Fibroblast of the conjunctiva (primary cell): ENCODE measurements around the gene GPAT2.
"Not testable (repeated sequence)": the region's sequence is repeated elsewhere in the genome, so short reads cannot be mapped to it uniquely, and the experiment has no call there.

Experiments used
- DNase-seq: peaks from one replicate; pipeline ENCODE4 v3.0.0-alpha.2; 2010; ENCODE audit warnings: low read depth

Gene GPAT2

GRCh38 chr2:96034792-96035191 is at the start of gene GPAT2:
TSS of gene GPAT2 (minus strand) at chr2:96034916. CDS start at chr2:96032359, 2,557 bp downstream.
- DNase-seq, result not testable (repeated sequence)

GRCh38 chr2:96083989-96084857 is 49.5 kb upstream of the GPAT2 start:
- no peak for DNase-seq

DNA sequence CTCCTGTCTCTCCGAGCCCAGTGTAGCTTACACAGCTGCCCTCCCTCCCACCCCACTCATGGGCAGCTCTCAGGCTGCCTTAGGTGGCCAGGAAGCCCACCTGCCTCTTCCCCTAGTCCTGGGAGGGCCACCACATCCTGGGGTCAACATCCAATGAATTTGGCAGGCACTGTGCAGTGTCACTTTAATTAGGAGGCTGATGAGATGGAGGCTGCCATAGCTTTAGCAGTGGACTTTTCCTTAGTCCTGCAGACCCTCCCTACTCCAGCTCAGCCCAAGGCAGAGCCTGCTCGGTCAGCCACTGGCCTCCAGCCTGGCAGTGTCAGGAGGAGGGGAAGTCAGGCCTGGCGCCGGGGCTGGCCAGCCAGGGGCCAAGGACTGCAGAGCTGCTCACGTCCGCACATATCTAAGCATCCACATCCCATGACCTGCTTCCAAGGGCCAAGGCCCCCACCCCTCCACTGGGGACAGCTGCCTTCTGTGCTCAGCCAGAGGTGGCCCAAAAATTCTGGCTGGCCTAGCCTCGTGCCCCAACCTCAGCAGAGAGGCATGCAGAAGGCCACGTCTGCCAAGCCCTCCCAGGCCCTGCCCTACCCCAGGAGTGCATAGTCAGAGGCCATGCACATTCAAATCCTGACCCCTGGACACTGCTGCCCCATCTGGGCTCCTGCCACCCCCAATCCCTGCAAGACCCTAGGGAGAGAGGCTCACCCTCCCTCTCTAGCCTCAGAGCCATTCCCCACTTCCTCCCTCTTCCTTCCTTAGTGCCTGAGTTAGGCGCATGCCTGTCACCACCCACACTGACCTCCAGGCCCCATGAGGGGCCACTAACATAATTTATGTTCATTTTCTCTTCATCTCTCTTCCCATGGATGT is 48.6 kb upstream of the GPAT2 start:
- DNase-seq, result no peak

DNA sequence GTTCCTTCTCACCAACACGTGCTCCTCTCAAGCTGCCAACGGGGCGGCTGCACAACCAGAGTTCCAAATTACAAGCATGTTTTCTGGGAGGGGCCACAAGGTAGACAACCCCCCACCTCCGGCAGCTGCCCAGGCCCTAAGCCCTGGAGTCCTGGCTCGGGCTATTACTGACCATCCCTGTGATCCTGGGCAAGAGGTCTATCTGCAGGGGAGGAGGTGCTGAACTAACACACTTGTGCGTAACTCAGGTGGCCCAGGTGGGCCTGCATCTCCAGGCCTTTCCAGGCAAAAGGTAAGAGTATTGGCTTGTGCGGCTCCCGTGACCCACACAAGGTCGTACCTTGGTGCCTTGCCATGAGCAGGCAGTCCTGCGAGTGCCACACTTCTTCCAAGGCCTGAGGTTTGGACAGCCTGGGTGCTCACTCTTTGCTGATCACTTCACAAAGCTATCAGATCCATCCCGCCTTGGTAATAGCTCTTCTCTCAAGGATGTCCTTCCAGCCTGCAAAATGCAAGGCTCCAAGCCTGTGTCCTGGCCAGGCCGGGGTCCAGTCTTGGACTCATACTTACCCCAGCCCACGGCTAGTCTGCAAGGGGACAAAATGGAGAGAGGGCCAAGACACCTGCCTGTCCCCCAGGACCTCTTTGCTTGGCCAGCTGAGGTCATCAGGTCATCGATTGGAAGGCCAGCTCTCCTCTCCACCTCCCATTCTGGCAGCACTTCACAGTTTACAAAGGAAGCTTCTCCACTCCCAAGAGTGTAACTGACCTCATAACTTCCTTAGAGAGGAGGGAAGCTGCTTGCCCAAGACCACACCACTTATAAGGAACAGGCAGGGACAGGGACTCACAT is 47.7 kb upstream of the GPAT2 start:
- no peak for DNase-seq

DNA sequence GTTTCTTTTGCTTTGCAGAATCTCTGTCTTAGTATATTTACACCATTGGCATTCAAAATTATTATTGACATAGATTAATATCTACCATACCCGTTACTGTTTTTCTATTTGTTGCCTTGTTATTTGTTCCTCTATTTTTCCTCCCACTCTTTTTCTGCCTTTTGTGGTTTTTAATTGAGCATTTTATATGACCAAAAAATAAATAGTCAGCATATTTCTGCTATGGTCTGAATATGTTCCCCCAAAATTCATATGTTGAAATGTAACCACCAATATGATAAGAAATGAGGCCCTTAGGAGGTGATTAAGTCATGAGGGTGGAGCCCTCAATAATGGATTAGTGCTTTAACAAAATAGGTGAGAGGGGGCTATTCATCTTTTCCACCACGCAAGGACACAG is 46.3 kb upstream of the GPAT2 start:
- DNase-seq, result no peak

DNA sequence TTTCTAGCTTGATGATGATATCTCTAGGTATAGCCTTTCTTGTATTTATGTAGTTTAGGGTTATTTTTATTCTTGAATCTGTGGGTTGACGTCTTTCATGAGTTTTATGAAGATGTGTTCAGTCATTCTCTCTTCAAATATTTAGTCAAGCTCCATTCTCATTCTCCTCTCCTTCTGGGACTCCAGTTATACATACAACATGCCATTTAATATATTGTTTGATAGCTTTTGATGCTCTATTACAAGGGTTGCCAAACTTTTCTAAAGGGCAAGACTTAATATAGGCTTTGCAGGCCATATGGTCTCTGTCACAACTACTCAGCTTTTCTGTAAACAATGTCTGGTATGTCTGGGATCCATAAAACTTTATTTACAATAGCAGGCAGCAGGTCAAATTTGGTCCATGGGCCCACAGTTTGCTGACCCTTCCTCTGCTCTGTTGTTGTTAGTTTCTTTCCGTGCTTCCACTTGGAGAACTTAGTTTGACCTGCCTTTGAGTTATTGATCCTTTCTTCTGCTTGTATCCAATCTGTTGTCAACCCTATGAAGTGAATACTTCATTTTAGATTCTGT is 40.6 kb upstream of the GPAT2 start:
- DNase-seq, result no peak

DNA sequence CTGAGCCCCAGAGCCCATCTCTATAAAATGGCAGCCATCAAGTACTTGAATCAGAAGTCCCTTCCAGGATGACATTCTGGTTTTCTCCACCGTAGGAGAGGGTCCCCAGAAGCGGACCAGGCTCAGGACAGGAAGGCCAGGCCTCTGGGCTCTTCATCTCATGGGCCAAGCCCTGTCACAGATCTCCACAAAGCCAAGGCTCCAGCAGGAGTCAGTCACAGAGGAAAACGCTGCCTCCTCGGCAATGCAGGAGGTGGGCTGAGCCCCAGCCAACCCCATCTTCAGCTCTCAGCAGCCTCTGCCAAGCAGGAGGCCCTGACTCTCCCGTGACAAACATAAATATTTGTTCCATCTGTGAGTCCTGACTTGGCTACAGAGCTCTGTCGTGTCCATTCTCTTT is 39.4 kb upstream of the GPAT2 start:
- no peak for DNase-seq

DNA sequence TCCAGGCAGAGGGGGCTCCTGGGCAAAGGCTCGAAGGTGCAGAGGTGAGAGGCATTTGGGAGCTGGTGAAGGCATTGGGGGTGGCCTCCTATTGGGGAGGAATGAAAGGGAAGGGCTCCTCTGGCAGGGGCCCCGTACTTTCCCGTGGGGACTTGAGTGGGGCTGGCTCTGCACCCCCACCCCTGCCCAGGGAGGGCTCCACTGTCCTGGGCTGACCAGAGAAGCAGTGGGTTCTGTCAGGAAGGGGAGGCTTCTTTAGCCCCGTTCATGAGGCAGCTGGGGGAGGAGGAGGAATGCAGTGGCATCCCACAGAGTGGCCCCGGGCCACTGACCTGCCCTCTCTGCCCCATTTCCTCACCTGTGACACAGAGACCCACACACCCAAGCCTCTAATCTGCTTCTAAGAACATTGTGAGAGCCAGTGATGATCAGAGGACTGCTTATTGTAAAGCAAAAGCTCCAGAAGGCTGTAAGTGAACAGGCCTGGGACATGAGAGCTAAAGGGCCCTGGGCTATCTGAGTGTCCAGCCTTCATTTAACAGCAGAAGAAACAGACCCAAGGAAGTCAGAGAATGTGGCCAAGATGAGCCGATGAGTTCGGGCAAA is 38.6 kb upstream of the GPAT2 start:
- no peak for DNase-seq

- no peak for DNase-seq
These were observed 38.0 kb upstream of the GPAT2 start for GRCh38 chr2:96072746-96073145.

GRCh38 chr2:96071977-96072491 is 37.3 kb upstream of the GPAT2 start:
- DNase-seq, result not testable (repeated sequence)

- not testable (repeated sequence) for DNase-seq
These were observed 36.6 kb upstream of the GPAT2 start for GRCh38 chr2:96071087-96071976.

- DNase-seq, result not testable (repeated sequence)
These were observed 35.6 kb upstream of the GPAT2 start for GRCh38 chr2:96070351-96070750.

DNA sequence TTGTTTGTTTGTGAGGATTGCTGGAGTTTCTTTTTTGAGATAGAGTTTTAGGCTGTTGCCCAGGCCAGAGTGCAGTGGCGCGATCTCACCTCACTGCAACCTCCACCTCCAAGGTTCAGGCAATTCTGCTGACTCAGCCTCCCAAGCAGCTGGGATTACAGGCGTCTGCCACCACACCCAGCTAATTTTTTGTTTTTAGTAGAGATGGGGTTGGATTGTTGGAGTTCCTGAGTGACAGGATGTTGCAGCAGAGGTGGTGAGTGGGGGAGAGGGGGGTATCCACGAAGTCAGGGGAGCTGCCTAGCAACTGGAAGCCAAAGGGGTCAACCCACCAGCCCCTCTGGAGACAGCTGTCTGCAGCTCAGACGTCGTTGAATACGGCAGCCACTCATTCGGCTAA is 35.2 kb upstream of the GPAT2 start:
- DNase-seq, result not testable (repeated sequence)

DNA sequence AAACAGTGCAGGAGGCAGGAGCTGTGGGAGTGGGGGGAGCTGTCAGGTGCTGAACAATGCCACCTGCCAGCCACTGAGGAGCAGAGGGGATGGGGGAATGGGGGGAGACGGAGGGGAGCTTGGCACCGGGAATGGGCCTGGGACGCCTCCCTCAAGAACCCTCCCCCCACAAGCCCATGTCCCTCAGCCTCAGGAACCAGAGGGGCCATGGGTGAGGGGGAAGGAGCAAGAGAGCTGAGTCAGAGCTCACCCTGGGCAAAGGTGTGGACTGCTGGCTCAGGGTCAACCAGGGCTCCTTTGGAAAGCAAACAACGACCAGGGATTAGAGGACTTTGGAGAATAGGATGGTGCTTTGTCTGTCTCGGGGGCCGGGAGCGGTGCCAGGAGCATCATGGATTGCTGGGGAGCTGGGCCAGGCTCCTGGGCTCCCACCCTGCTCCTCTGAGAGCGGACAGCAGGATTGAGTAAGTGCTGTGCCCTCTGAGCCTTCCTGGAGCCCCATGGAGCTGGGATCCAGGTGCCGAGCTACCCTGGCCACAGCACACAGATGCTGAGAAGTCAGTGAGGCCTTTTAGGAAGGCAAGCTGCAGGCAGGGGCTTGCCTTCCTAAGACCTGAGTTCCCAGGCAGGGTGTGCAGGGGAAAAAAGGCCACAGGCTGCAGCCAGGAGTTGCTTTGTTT is 33.3 kb upstream of the GPAT2 start:
- DNase-seq, result not testable (repeated sequence)

- not testable (repeated sequence) for DNase-seq
These were observed 32.5 kb upstream of the GPAT2 start for GRCh38 chr2:96067098-96067660.

DNA sequence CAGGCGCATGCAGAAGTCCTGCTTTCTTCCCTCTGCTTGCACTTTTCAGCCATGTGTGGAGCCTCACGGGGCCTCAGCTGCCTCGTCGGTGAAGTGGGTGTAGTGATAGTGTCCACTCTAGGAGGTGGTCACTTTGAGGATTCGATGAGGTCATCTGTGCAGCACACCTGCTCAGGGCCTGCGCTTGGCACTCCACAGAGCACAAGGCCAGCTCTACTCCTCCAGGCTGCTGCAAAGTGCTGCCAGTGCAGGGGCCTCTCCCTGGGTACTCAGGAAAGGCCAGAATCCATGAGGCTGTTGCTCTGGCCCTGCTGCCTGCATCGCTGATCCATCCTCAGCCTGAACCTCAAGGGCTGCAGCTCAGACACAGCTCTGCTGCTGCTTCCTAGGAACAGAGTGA is 31.8 kb upstream of the GPAT2 start:
- DNase-seq, result not testable (repeated sequence)

- not testable (repeated sequence) for DNase-seq
These were observed 31.2 kb upstream of the GPAT2 start for GRCh38 chr2:96065954-96066353.

GRCh38 chr2:96065381-96065930 is 30.7 kb upstream of the GPAT2 start:
- DNase-seq, result no peak

DNA sequence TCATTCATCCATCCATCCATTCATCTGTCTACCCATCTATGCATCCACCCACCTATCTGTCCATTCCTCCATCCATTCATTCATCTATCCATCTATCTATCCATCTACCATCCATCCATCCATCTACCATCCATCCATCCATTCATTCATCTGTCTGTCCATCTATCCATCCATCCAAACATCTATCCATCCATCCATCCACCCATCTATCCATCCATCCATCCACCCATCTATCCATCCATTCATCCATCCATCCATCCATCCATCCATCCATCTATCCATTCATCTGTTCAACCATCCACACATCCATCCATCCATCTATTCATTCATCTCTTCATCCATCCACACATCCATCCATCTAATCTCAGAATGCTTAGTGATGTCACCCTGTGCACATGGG is 30.0 kb upstream of the GPAT2 start:
- not testable (repeated sequence) for DNase-seq
